GM12878 (cell line): ENCODE results near the gene SLC29A2. TPM values are rescaled to one million over a fixed set of nuclear protein-coding genes. Genes with fewer than 3 reads are reported as not detected.

Experiments used
- ASH2L ChIP-seq: fragments of 300-600, 200-600 bp; sonication (generic); IDR thresholded peaks from 2 replicates; pipeline ENCODE4 v1.6.1; 2017; ENCODE audit warnings: low read depth, mild to moderate bottlenecking, borderline replicate concordance
- CBX5 ChIP-seq: sonication (generic); IDR thresholded peaks from 2 replicates; pipeline ENCODE4 v1.6.1; 2016; ENCODE audit warnings: low read depth, moderate library complexity, mild to moderate bottlenecking, inconsistent platforms
- CREM ChIP-seq: IDR thresholded peaks from 2 replicates; pipeline ENCODE4 v1.6.1; 2014; ENCODE audit warnings: antibody characterized with exemption, low read depth
- DPF2 ChIP-seq: fragments of 450-650 bp; IDR thresholded peaks from 2 replicates; pipeline ENCODE4 v1.6.1; 2017; ENCODE audit warnings: mild to moderate bottlenecking
- EGR1 ChIP-seq, 2 experiments: IDR thresholded peaks; 1 replicate in 1 of 2; 2 replicates in 1 of 2; pipeline ENCODE4 v1.6.1; 2011 to 2012; ENCODE audit warnings: low read depth in 2 of 2, low read length in 2 of 2, borderline replicate concordance in 1 of 2, mild to moderate bottlenecking in 1 of 2, moderate library complexity in 1 of 2
- GATAD2B ChIP-seq: fragments of 450-650 bp; conservative IDR thresholded peaks from 2 replicates; pipeline ENCODE4 v1.6.1; 2017; ENCODE audit warnings: low read depth, mild to moderate bottlenecking, moderate library complexity
- HDAC6 ChIP-seq: fragments of 200-600 bp; sonication (generic); IDR thresholded peaks from one replicate; pipeline ENCODE4 v1.8.0; 2017; ENCODE audit warnings: antibody characterized with exemption; ENCODE audit not compliant: unreplicated experiment
- IKZF2 ChIP-seq, 2 experiments: fragments of 450-650 bp; IDR thresholded peaks; 2 replicates each; pipeline ENCODE4 v1.6.1; 2017; ENCODE audit warnings: mild to moderate bottlenecking in 2 of 2, moderate library complexity in 2 of 2
- IRF5 ChIP-seq: fragments of 450-650 bp; IDR thresholded peaks from 2 replicates; pipeline ENCODE4 v1.6.1; 2017; ENCODE audit warnings: borderline replicate concordance
- LARP7 ChIP-seq: fragments of 450-650 bp; IDR thresholded peaks from 2 replicates; pipeline ENCODE4 v1.6.1; 2017; ENCODE audit warnings: mild to moderate bottlenecking
- MEF2A ChIP-seq: IDR thresholded peaks from 2 replicates; pipeline ENCODE4 v1.6.1; 2011; ENCODE audit warnings: low read depth, mild to moderate bottlenecking, low read length, moderate library complexity; ENCODE audit not compliant: insufficient read depth
- MLLT1 ChIP-seq: fragments of 450-650 bp; IDR thresholded peaks from 2 replicates; pipeline ENCODE4 v1.6.1; 2016; ENCODE audit warnings: mild to moderate bottlenecking
- MYC ChIP-seq: IDR thresholded peaks from 2 replicates; pipeline ENCODE4 v1.6.1; 2011; ENCODE audit warnings: mild to moderate bottlenecking, low read length, moderate library complexity, inconsistent platforms; ENCODE audit not compliant: insufficient read depth, insufficient replicate concordance, insufficient read length, severe bottlenecking
- NFXL1 ChIP-seq: fragments of 450-650 bp; IDR thresholded peaks from 2 replicates; pipeline ENCODE4 v1.6.1; 2017; ENCODE audit warnings: antibody characterized with exemption, mild to moderate bottlenecking, borderline replicate concordance
- NKRF ChIP-seq: fragments of 450-650 bp; conservative IDR thresholded peaks from 2 replicates; pipeline ENCODE4 v1.6.1; 2017; ENCODE audit warnings: mild to moderate bottlenecking, moderate library complexity
- NR2F1 ChIP-seq: fragments of 450-650 bp; conservative IDR thresholded peaks from 2 replicates; pipeline ENCODE4 v1.6.1; 2017; ENCODE audit warnings: mild to moderate bottlenecking
- RAD21 ChIP-seq: IDR thresholded peaks from 2 replicates; pipeline ENCODE4 v1.6.1; 2011; ENCODE audit warnings: mild to moderate bottlenecking, low read depth, low read length, moderate library complexity; ENCODE audit not compliant: insufficient read depth
- RUNX3 ChIP-seq: IDR thresholded peaks from 2 replicates; pipeline ENCODE4 v1.6.1; 2012; ENCODE audit warnings: low read length, inconsistent platforms
- SP1 ChIP-seq: IDR thresholded peaks from one replicate; pipeline ENCODE4 v1.6.1; 2011; ENCODE audit warnings: low read depth, low read length
- TBL1XR1 ChIP-seq: IDR thresholded peaks from 2 replicates; pipeline ENCODE4 v1.6.1; 2012; ENCODE audit warnings: low read depth, low read length, improper control_type of control experiment
- TCF7 ChIP-seq: IDR thresholded peaks from 2 replicates; pipeline ENCODE4 v1.6.1; 2014; ENCODE audit warnings: antibody characterized with exemption, borderline replicate concordance
- USF1 ChIP-seq: IDR thresholded peaks from 2 replicates; pipeline ENCODE4 v1.6.1; 2011; ENCODE audit warnings: borderline replicate concordance, low read depth, mild to moderate bottlenecking, moderate library complexity, mixed read lengths, low read length; ENCODE audit not compliant: insufficient read depth; ENCODE audit errors: extremely low read length
- WRNIP1 ChIP-seq: IDR thresholded peaks from 2 replicates; pipeline ENCODE4 v1.6.1; 2011; ENCODE audit warnings: low read depth, low read length, improper control_type of control experiment, borderline replicate concordance
- ZNF384 ChIP-seq: IDR thresholded peaks from 2 replicates; pipeline ENCODE4 v1.6.1; 2012; ENCODE audit warnings: low read depth, mild to moderate bottlenecking, low read length, improper control_type of control experiment, borderline replicate concordance
- polyA plus RNA-seq, 11 experiments: library from polyadenylated mRNA; depleted of rRNA in 4 of 11; unstranded in 6 of 11; stranded (reverse) in 5 of 11; fragments of >200 nt; fragmentation: Nextera tagmentation in 4 of 11; fragmentation: Illumina TruSeq in 1 of 11; extraction: Ambion mirVana in 4 of 11; extraction: Trizol in 1 of 11; gene quantifications; 1 replicate in 1 of 11; 2 replicates in 10 of 11; pipeline versions ENCODE4 v1.2.1 to v1.2.3, GENCODE V29; 2011 to 2016; ENCODE audit warnings: inconsistent platforms in 2 of 11, missing spikeins in 2 of 11, low read depth in 1 of 11
- total RNA-seq, 4 experiments: library from RNA; depleted of rRNA in 3 of 4; stranded (reverse); fragments of >200 nt in 3 of 4; fragmentation: Illumina TruSeq in 1 of 4; extraction: Trizol in 1 of 4; gene quantifications; 2 replicates each; pipeline versions ENCODE4 v1.2.1 to v1.2.3, GENCODE V29; 2013 to 2021

SLC29A2 gene
- total and polyA plus RNA-seq, 10 of the 15 experiments (the other 5 are each of a cell fraction or from before 2014, with no cell fraction given), result 0.27 to 7.5 (median 2.2) TPM

- TF ChIP-seq SP1, result peak; percentile 8
- peak; percentile 86 for TF ChIP-seq TBL1XR1
- TF ChIP-seq ASH2L, result peak; percentile 99
- TF ChIP-seq TCF7, result no peak
- TF ChIP-seq RAD21, result no peak
- no peak for TF ChIP-seq CBX5
- TF ChIP-seq MLLT1, result 0 out of 2 replicates have a peak, but pooled peaks have one; percentile 16
- no peak for TF ChIP-seq MEF2A
- TF ChIP-seq USF1, result no peak
- no peak for TF ChIP-seq IRF5
- 0 out of 2 replicates have a peak, but pooled peaks have one; percentile 27 for TF ChIP-seq WRNIP1
- TF ChIP-seq GATAD2B, result no peak
- TF ChIP-seq RUNX3, result peak; percentile 78
- TF ChIP-seq LARP7, result peak; percentile 77; the same call in 1 of the 2 replicates
- TF ChIP-seq IKZF2 (IDR thresholded peaks at IDR 0.05), result peak; percentile 38 to 69; a peak in 3 of 4 replicates
- TF ChIP-seq NKRF, result peak; percentile 62; the same call in 1 of the 2 replicates
- TF ChIP-seq DPF2, result peak; percentile 25; the same call in 1 of the 2 replicates
- no peak for TF ChIP-seq MYC
- TF ChIP-seq ZNF384, result no peak
- TF ChIP-seq EGR1 (IDR thresholded peaks at IDR 0.05; ENCODE audit: borderline replicate concordance in 1 of 2, low read depth in 2 of 2, low read length in 2 of 2), result 0 out of 3 replicates have a peak, but pooled peaks of 1 of the 2 experiments have one; percentile 42
- no peak for TF ChIP-seq NFXL1
- TF ChIP-seq NR2F1, result no peak
- TF ChIP-seq HDAC6, result no peak
- TF ChIP-seq CREM, result peak; percentile 75; the same call in 1 of the 2 replicates
These were observed 23.9 kb downstream of the SLC29A2 start, which contains the start of gene B4GAT1 (continued) for GRCh38 chr11:66347425-66348276.
